PFSK-1 (cell line): ENCODE measurements around the gene COL18A1.

ENCODE experiments used
- FOXP2 ChIP-seq: optimal IDR thresholded peaks from 2 replicates; pipeline ENCODE3; 2011; ENCODE audit warnings: borderline replicate concordance, control low read depth, inconsistent platforms; ENCODE audit not compliant: insufficient read depth; ENCODE audit errors: extremely low read length, extremely low read depth
- POLR2AphosphoS5 ChIP-seq: IDR thresholded peaks from 2 replicates; pipeline ENCODE4 v1.6.1; 2012; ENCODE audit warnings: low read depth, mild to moderate bottlenecking, control low read depth, low read length, moderate library complexity
- SIN3A ChIP-seq: IDR thresholded peaks from 2 replicates; pipeline ENCODE4 v1.6.1; 2012; ENCODE audit warnings: mild to moderate bottlenecking, low read length, moderate library complexity, borderline replicate concordance; ENCODE audit not compliant: insufficient read depth
- TAF1 ChIP-seq: IDR thresholded peaks from 2 replicates; pipeline ENCODE4 v1.6.1; 2012; ENCODE audit warnings: low read length, control low read depth, borderline replicate concordance; ENCODE audit not compliant: insufficient read depth
- TF ChIP-seq, protein P1 (sequence below), 2 experiments: IDR thresholded peaks; 2 replicates each; pipeline versions ENCODE4 v1.6.1 to v1.8.0; 2011 to 2012; ENCODE audit warnings: low read depth in 2 of 2, low read length in 2 of 2, control low read depth in 1 of 2, inconsistent platforms in 1 of 2, mild to moderate bottlenecking in 1 of 2, moderate library complexity in 1 of 2; ENCODE audit not compliant: insufficient read depth in 1 of 2

Gene COL18A1

DNA sequence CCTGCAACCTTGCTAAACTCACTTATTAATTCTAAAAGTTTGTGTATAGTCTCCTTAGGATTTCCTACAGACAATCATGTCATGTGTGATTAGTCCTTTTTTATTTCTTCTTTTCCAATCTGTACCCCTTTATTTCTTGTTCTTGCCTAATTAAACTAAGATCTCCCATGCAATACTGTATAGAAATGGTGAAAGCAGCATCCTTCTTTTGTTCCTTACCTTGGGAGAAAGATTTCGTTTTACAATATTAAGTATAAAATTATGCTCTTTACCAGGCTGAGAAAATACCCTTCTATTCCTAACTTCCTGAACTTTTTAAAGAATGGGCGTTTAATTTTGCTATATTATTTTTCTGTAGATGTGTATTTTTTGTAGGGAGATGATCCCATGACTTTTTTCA lies 7.6 kb upstream of the COL18A1 start:
- no peak for TF ChIP-seq POLR2AphosphoS5
- TF ChIP-seq FOXP2: no peak
- no peak for TF ChIP-seq SIN3A

- TF ChIP-seq TAF1 (no peak), FOXP2 (no peak), POLR2AphosphoS5 (no peak)
Observed at GRCh38 chr21:45401054-45401518, 3.9 kb upstream of the COL18A1 start.

GRCh38 chr21:45401916-45402900 lies 2.8 kb upstream of the COL18A1 start:
- no peak for TF ChIP-seq FOXP2
- TF ChIP-seq POLR2AphosphoS5: no peak
- TF ChIP-seq SIN3A: no peak
- TF ChIP-seq, protein P1, sequence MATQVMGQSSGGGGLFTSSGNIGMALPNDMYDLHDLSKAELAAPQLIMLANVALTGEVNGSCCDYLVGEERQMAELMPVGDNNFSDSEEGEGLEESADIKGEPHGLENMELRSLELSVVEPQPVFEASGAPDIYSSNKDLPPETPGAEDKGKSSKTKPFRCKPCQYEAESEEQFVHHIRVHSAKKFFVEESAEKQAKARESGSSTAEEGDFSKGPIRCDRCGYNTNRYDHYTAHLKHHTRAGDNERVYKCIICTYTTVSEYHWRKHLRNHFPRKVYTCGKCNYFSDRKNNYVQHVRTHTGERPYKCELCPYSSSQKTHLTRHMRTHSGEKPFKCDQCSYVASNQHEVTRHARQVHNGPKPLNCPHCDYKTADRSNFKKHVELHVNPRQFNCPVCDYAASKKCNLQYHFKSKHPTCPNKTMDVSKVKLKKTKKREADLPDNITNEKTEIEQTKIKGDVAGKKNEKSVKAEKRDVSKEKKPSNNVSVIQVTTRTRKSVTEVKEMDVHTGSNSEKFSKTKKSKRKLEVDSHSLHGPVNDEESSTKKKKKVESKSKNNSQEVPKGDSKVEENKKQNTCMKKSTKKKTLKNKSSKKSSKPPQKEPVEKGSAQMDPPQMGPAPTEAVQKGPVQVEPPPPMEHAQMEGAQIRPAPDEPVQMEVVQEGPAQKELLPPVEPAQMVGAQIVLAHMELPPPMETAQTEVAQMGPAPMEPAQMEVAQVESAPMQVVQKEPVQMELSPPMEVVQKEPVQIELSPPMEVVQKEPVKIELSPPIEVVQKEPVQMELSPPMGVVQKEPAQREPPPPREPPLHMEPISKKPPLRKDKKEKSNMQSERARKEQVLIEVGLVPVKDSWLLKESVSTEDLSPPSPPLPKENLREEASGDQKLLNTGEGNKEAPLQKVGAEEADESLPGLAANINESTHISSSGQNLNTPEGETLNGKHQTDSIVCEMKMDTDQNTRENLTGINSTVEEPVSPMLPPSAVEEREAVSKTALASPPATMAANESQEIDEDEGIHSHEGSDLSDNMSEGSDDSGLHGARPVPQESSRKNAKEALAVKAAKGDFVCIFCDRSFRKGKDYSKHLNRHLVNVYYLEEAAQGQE (IDR thresholded peaks at IDR 0.05; ENCODE audit: insufficient read depth in 1 of 2, low read depth in 2 of 2, low read length in 2 of 2): no peak
- TF ChIP-seq TAF1: no peak

GRCh38 chr21:45403133-45403824 lies 1.7 kb upstream of the COL18A1 start:
- TF ChIP-seq, protein P1 (IDR thresholded peaks at IDR 0.05; ENCODE audit: insufficient read depth in 1 of 2, low read depth in 2 of 2, low read length in 2 of 2): no peak
- no peak for TF ChIP-seq SIN3A
- TF ChIP-seq POLR2AphosphoS5: no peak
- no peak for TF ChIP-seq TAF1
- no peak for TF ChIP-seq FOXP2

- TF ChIP-seq TAF1: no peak
- TF ChIP-seq, protein P1 (IDR thresholded peaks at IDR 0.05; ENCODE audit: insufficient read depth in 1 of 2, low read depth in 2 of 2, low read length in 2 of 2): no peak
- TF ChIP-seq POLR2AphosphoS5: no peak
- TF ChIP-seq SIN3A: no peak
- TF ChIP-seq FOXP2: no peak
Observed at GRCh38 chr21:45403825-45404729, 888 bp upstream of the COL18A1 start.
